HG02571 (cell line): ENCODE data around the gene HOXB3.

Experiments used
- ATAC-seq: cut with Tn5 transposase; IDR thresholded peaks from one replicate; pipeline ENCODE4 v1.9.1; 2021; ENCODE audit warnings: mild to moderate bottlenecking, moderate library complexity; ENCODE audit not compliant: unreplicated experiment

Gene HOXB3

DNA sequence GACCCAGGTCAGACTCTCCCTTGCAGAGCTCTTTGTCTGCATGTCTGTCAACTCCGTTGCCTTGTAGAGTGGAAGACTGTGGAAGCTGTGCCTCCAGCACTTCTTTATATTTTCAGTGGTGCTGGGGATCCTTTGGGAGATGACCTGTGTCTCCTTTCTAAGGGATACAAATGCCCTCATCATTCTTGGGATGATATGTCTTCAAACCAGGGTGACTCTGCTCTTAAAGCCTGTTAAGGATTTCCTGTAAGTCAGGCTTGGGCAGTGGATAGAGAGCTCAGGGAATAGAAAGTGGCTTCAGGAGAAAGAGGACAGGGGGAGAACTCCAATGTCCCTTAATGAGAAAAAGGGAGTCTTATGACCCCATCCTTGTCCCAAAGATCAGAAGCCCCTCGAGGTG lies 1.5 kb downstream of the HOXB3 start:
- no peak for ATAC-seq

- ATAC-seq: no peak
Measured at GRCh38 chr17:48588074-48588415, 2.0 kb downstream of the HOXB3 start.

- no peak for ATAC-seq
Measured at GRCh38 chr17:48587276-48588073, 2.6 kb downstream of the HOXB3 start.

DNA sequence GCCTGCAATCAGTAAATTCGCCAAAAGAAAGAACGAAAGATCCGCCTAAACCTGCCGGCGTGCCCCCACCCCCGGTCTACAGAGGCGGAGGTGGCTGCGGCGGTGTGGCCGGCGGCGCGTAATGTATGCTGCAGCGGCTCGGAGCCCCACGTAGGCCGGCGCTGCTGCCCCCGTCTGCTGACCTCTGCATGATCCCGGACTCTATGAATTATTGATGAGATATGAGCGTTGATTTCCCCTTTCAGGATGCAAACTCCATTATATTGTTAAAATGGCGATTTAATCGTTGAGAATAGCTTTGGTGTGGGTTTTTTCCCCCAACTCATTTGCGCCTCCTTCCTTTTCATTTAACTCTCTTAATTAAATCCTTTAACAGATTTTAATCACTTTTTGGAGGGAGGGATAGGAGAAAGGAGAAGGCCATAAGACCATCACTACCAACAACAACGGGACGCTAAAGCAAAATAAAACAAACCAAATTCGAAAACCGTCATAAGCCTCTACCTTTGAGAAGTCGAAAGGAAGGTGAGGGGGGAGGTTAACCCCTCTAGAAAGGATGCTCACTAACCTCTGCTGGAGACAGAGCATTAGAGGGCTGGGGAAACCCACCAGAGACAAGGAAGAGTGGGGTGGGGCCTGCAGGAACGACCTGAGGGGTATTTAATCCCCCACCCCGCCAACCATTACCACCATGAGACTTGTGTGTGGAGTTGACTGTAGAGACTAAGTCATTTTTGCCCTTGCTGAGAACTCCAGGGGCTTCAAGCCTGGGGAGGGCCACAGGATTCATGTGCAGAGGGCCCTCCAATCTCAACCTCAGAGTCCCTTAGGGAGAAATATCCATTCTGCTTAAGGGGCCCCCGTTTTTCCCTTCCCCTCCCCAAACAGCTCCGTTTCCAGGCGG lies 3.4 kb downstream of the HOXB3 start:
- ATAC-seq: no peak

- ATAC-seq: no peak
Measured at GRCh38 chr17:48584223-48584741, 5.8 kb downstream of the HOXB3 start.

DNA sequence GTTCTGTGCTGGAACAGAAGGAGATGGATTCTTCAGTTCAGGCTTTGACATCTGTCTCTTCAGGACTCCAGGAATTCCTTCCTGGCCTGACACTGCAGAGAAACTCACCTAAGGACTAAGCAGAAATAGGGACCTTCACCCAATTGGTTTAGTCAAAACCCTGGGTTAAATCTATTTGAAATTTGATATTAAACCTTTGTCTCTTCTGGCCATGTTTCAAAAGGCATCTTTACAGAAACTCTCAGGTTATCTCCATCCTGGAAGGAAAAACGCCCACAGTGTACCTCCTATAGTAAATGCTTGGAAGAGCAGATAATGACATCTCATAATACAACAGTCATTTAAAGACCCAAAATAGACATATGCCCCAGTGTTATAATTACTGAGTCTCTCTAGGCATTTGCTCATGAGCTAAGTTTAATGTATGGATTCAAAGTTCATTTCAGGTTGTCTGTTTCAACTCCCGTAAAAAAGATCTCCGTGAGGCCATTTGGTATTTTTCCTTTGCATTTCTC lies 6.3 kb downstream of the HOXB3 start:
- no peak for ATAC-seq

- ATAC-seq: no peak
Measured at GRCh38 chr17:48582750-48583069, 7.3 kb downstream of the HOXB3 start.

- no peak for ATAC-seq
Measured at GRCh38 chr17:48579760-48580554, 10.1 kb downstream of the HOXB3 start.

GRCh38 chr17:48579471-48579759 lies 10.6 kb downstream of the HOXB3 start:
- no peak for ATAC-seq

DNA sequence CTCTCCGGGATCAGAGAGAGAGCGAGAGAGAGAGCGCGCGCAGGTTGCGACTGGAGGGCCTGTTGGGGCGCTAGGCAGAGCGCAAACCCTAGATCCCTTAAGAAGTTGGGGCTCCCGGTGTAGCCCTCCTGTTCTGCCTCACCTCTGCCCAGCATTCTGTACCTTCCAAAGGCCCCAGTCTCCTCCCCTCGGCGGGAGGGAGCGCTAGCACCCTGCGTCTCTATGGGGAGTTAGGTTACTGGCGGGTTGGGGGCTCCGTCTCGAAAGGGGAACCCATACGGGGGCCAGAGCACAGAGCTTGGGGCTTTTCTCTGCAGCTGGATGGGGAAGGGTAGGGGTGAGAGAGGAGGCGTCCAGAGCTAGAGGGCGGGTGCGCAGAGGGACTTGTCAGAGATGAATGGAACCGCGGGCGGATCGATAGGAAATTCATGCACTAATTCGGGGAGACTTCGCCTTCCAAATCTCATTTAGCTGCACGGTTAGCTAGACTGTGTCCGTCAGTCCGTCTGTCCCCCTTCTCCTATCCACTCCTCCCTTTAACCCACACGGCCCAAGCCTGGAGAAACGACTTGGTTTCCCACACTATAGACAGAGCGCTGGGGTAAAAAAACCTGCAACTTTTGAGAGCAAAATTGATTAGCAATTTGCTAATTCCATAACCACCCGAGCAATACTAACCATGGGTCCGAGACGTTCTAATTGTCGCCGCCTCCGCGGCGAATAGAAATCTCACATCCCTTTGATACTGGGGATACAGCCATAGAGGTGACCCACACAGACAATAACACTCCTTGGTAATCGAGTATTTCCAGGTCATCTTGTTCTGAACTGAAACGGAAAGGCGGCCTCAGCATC lies 11.2 kb downstream of the HOXB3 start:
- peak; percentile 20 for ATAC-seq

DNA sequence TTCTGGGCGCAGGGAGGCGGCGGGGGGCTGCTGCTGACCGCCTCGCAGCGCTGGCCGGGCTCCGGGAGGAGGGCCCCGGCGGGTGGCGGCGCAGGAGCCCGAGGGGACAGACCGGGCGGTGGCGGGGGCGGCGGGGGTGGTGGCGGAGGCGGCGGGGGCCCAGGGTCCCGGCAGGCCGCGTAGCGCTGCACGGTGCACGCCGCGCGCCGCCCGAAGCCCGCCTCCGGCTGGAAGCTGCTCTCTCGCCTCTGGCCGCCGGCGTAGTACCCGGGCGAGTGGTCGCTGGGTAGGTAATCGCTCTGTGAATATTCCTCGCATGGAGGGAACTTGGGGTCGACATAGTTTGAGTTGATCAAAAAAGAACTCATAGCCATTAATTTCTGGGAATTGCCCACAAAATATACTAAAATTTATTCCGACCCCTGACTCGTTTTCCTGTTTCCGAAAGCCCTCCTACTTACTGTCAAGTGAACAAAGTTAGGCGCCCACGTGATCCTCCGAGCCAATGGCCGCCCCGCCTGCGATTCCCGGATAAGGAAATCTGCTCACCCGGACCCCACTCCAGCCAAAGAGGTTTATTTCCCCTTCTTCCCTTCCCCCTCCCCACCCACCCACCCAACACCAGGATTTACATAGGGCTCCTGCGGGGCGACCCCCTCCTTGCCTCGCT lies 12.0 kb downstream of the HOXB3 start, which contains the start of gene HOXB4:
Gene HOXB4, minus strand, starts transcription at position 405 of the 670 bp plus-strand sequence. Its CDS starts 31 bp downstream, at position 374.
- ATAC-seq: peak; percentile 62

- no peak for ATAC-seq
Measured at GRCh38 chr17:48577330-48577945, 12.6 kb downstream of the HOXB3 start.

- ATAC-seq: no peak
Measured at GRCh38 chr17:48576479-48577309, 13.3 kb downstream of the HOXB3 start.

DNA sequence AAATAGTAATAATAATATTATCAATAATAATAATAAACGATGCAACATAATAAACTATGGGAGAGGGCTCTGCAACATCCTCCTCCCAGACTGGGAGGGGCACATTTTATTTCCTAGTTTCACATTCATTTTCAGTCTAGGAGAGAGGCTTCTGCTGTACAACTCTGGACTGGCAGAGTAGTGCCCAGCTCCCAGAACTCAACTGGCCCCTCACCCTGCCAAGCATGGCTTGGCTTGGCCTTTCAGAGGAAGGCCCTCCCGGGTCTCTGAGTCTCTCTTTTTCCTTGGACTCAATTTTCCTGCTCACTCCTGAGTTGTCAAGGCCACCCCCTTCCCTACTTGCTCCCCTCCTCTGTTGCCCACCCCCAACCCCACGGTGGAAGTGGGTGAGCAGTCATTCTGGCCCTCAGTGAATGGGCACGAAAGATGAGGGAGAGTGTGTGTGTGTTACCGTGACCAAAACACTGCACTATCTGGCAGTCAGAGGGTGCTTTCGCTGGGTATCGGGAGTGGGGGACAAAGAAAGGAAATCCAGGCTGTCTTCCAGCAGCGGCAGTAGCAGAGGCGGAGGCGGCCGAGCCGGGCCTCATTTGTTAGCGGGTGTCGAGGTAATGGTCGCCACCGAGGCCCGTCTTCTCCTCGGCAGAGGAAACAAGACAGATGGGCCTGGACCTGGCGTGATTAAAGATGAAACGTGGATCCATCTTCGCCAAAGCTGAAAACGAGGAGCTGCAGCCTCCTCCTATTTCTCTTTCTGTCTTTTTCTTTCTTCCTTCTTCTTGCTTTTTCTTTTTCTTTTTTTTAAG lies 14.2 kb downstream of the HOXB3 start:
- no peak for ATAC-seq

DNA sequence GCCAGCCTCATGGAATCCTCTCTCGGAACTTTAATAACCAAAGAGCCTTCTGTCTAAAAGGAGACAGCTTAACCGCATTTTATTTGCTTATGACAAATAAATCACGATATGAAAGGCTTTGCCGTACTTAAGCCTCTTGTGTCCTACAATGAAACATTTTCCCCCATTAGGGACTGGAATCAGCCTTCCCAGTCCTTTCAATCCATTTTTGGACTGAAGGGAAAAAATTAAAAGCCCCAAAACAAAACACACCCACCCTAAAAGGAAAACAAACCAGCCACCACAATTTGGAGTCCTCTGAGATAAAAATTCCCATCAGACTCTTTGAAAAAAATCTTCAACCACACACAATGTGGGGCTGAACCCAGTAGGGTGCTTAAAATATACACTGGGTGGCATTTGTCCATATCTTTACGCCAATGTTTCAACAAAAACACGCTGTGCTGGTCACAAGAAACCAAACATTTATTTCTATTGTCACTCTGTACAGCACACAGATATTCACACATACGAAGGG lies 14.9 kb downstream of the HOXB3 start:
- ATAC-seq: no peak

DNA sequence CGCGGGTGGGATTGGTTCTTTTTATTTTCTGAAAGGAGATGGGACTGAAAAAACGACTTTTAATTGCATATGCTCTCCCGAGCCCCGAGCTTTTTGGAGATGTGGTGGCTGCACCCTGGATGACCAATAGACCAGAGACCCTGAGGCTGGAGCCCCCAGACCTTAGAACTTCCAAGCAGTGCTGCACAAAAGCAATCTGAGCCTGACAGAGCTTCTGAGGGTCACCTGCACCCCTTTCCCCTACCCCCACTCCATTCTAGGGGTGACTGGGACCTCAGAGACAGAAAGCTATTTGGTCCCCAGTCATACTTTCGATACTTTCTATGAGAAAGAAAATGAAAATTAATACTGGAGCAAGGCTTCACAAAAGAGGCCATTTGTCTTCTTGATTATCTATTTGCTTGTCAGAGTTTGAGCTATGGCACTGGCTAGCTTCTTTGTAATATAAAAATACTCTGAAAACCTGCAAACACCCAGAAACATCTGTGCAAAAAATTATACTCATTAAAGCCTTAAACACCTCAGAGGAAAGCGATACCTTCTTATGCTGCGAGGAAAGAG lies 15.5 kb downstream of the HOXB3 start:
- ATAC-seq: no peak

DNA sequence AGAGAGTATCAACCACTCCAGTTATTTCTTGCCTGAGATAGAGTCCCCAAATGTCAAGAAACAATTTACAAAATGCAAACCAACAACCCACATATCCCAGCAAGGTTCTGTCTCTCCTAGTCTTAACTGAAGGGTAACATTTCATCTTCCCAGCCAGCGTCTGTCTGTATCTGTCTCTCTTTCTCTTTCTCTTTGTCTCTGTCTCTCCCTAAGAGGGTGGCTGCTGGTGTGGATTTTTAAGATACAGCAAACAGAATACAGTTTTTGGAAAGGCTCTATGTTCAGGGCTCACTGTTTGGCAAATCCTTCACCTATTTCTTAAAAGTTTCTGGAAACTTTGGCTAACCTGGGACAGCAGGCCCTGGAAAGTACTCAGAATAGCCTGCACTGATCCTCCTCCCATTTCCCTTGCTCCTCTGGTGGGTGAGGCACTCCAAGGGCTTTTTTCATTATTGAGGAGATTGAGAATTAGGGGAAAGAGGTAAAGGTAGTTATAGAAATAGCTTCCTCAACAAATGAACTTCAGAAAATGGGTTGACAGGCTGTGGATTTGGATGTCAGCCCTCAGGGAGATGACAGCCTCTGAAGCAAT lies 18.1 kb downstream of the HOXB3 start:
- ATAC-seq: no peak
